ENCODE measurements around the gene TRPM4.
"Not testable (repeated sequence)": the region's sequence is repeated elsewhere in the genome, so short reads cannot be mapped to it uniquely, and the experiment has no call there.

The TRPM4 gene

GRCh38 chr19:49133621-49134454 is 23.8 kb upstream of the TRPM4 start:
- no peak for TF ChIP-seq ZNF274 (IDR thresholded peaks at IDR 0.05; ENCODE audit: low read depth, low read length)

GRCh38 chr19:49135686-49136085 is 21.9 kb upstream of the TRPM4 start:
- TF ChIP-seq ZNF274 (IDR thresholded peaks at IDR 0.05; ENCODE audit: low read depth, low read length) = no peak
- no peak overlapping the region for H3K4me3 ChIP-seq (ENCODE audit: low read length)

More at GRCh38 chr19:49133621-49134454, 23.8 kb upstream of the TRPM4 start:
- H3K4me3 ChIP-seq (ENCODE audit: low read length) = no peak overlapping the region

- H3K4me3 ChIP-seq (ENCODE audit: low read length) = no peak overlapping the region
- TF ChIP-seq ZNF274 (IDR thresholded peaks at IDR 0.05; ENCODE audit: low read depth, low read length) = no peak
These were observed 20.8 kb upstream of the TRPM4 start for GRCh38 chr19:49136771-49137171.

DNA sequence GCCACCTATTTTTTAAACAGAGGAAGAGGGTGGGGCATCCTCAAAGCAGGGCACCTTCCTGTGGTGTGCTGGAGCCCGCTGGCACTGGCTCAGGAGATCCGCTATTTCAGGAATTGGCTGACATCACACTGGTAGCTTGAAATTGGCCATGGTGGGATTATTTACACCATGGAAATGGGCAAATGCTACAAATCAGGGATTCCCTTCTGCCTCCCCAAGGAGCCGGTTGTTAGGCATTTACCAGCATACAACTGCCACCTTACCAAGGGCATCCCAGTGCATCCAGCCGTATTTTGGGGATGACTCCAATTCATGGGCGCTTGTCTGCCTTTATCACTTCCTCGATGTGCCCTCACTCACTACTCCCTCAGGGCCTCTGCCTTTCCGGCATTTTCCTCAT is 16.6 kb upstream of the TRPM4 start:
- no peak overlapping the region for H3K4me3 ChIP-seq (ENCODE audit: low read length)
- TF ChIP-seq ZNF274 (IDR thresholded peaks at IDR 0.05; ENCODE audit: low read depth, low read length) = no peak

DNA sequence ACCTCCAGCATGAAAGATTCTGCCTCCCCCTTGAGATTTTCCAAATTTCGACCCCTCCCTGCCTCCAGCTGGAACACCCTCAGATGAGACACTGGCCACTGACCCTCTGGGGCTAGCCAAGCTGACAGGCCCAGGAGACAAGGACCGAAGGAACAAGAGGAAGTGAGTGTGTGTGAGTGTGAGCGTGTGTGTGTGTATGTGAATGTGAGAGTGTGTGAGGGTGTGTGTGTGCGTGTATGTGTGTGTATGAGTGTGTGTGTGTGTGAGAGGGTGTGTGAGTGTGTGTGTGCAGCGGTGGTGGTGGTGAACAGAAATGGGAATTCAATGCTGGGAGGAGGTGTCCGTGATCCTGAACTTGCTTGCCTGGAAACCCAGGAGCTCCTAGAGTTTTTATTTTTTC is 16.2 kb upstream of the TRPM4 start:
- TF ChIP-seq ZNF274 (IDR thresholded peaks at IDR 0.05; ENCODE audit: low read depth, low read length) = no peak
- H3K4me3 ChIP-seq (ENCODE audit: low read length) = no peak overlapping the region

GRCh38 chr19:49142866-49143335 is 14.7 kb upstream of the TRPM4 start:
- no peak for TF ChIP-seq ZNF274 (IDR thresholded peaks at IDR 0.05; ENCODE audit: low read depth, low read length)
- no peak overlapping the region for H3K4me3 ChIP-seq (ENCODE audit: low read length)

GRCh38 chr19:49145573-49146407 is 11.8 kb upstream of the TRPM4 start:
- no peak overlapping the region for H3K4me3 ChIP-seq (ENCODE audit: low read length)
- TF ChIP-seq ZNF274 (IDR thresholded peaks at IDR 0.05; ENCODE audit: low read depth, low read length) = no peak

GRCh38 chr19:49146408-49146770 is 11.2 kb upstream of the TRPM4 start:
- not testable (repeated sequence) for H3K4me3 ChIP-seq (ENCODE audit: low read length)

DNA sequence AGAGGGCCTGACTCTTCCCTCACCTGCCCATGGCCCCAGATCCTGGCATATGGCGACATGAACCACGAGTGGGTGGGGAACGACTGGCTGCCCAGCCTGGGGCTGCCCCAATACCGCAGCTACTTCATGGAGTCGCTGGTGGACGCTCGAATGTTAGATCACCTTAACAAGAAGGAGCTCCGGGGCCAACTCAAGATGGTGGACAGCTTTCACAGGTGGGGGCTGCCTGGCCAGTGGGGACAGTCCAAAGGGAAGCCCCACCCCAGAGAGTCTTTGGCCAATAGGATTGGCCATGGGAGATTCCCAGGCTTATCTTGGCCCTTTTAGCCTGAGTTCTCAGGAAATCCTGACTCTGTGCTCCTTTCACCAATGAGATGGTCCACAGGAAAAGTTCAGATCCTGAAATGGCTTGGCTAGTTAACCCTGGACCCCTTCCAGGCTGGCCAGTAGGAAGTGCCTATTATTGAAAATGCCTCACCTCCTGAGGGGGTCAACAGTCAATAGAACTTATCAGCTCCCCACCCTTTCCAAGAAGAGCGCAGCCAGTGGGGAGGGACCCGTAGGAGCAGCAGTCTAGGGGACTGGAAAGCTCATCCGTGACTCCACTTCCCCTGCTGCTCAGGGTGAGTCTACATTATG is 9.4 kb upstream of the TRPM4 start:
- no peak overlapping the region for H3K4me3 ChIP-seq (ENCODE audit: low read length)
- no peak for TF ChIP-seq ZNF274 (IDR thresholded peaks at IDR 0.05; ENCODE audit: low read depth, low read length)

DNA sequence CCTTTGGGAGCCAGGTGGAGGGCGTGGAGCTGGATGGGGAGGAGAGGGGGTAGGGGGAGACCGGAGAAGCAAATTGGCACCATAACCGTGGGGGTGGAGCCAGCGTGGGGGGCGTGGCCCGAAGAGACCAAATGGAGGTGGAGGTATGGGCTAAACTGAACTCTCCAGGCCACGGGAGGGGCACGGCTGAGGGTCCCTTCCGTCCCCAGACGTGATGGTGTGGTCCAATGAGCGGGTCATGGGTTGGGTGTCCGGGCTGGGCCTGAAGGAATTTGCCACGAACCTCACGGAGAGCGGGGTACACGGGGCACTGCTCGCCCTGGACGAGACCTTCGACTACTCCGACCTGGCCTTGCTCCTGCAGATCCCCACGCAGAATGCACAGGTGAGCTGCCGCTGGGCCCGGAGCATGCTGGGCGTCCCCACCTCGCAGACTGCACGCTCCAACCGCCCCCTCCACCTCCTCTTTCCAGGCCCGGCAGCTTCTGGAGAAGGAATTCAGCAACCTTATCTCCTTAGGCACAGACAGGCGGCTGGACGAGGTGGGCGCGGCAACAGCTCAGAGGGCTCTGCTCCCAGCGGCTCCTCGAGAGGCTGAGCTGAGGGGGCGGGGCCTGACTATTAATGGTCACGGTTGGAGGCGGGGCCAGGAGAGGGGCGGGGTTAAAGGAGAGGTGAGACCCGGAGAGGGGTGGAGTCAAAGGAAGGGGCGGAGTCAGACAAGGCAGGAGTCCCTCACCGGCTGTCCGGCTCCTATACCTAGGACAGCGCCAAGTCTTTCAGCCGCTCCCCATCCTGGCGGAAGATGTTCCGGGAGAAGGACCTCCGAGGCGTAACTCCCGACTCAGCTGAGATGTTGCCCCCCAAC is 8.6 kb upstream of the TRPM4 start:
- no peak for TF ChIP-seq ZNF274 (IDR thresholded peaks at IDR 0.05; ENCODE audit: low read depth, low read length)
- H3K4me3 ChIP-seq (ENCODE audit: low read length) = peak overlapping the region; percentile 50; the same call in 1 of the 2 replicates

DNA sequence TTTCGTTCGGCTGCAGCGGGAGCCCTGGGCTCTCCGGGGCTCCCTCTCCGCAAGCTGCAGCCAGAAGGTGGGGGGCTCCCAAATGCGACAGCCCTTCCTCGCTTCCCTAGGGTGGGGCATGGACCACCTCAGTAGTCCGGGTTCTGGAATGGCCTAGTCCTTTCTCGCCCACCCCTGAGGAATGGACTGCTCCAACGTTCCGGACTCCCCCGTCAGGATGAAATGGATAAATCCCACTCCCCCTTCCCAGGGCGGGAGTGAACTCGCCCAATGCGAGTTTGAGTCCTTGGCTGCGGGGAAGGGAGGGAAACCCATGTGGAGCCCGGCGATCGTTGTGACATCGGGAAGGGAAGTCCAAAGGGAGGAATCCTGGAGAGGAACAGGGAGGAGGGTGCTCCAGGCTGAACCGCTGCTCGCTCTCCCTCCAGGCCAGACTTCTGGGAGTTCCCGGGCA is 7.9 kb upstream of the TRPM4 start:
- TF ChIP-seq ZNF274 (IDR thresholded peaks at IDR 0.05; ENCODE audit: low read depth, low read length) = no peak
- H3K4me3 ChIP-seq (ENCODE audit: low read length) = peak overlapping the region; percentile 50; the same call in 1 of the 2 replicates

DNA sequence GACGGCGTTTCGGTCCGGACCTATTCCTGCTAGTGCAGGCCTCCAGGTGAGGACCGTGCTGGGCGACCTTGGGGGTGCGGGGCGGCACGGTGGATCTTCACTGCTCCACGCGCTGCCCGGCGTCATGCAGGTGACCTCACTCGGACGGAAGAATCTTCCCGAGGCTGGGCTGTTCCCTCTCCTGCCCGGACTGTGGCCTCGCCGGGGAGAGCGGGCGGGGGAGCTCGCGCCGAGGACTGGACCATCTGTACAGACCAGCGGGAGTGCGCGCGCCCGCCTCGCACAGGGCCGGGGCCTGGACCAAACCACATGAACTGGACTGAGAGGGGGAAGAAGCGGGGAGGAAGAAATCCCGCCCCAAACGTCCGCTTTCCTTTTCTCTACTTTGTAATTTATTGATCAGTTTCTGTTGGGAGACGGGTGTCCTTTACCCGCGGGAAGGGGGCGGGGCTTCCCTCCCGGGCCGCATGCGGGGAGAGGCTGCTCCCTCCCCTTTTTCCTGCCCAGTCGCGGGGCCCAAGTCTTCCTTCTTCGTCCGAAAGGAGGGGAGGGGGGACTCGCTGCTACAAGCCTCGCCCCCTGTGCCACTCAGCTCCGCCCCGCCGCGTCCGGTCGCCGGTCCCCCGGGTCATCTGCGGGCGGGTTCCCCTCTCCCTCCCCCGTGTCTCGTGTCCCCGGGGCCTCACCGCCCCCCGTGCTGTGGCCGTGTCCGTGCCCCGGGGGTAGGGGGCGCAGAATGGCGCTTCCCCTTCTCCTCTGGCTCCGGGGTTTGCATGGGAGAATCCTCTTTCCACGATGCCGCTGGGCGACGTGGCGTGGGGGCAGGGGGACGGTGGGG is 7.3 kb upstream of the TRPM4 start:
- TF ChIP-seq ZNF274 (IDR thresholded peaks at IDR 0.05; ENCODE audit: low read depth, low read length) = no peak
- peak overlapping the region; percentile 50; the same call in 1 of the 2 replicates for H3K4me3 ChIP-seq (ENCODE audit: low read length)

DNA sequence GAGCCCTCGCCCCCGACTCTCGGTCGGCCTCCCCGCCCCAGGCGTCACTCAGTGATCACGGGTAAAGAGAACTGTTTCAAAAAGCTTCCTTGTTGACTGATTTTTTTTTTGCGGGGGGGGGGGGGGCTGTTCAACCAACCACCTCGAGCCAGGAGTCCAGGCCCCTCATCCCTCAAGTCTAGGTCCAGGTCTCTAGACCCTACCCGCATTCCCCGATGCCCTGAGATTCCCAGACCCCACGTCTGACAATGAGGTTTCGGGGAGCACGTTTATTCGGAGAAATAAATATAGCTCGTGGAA is 6.7 kb upstream of the TRPM4 start:
- TF ChIP-seq ZNF274 (IDR thresholded peaks at IDR 0.05; ENCODE audit: low read depth, low read length) = no peak
- no peak overlapping the region for H3K4me3 ChIP-seq (ENCODE audit: low read length)
